Tibial nerve (tissue), 3 donors: ENCODE results near the gene SNRNP70.

Experiments used
- POLR2A ChIP-seq, 2 donors: fragments of 450-650 bp; IDR thresholded peaks; one replicate each; pipeline ENCODE4 v1.6.1; 2017; ENCODE audit warnings: antibody characterized with exemption in 2 of 2, mild to moderate bottlenecking in 2 of 2, moderate library complexity in 2 of 2
- TF ChIP-seq, protein P1 (sequence below), 5 experiments: fragments of 200-600 bp in 3 of 5; fragments of 450-650 bp in 2 of 5; sonication (generic) in 3 of 5; IDR thresholded peaks; one replicate each; pipeline ENCODE4 v1.5.1; 2016 to 2019; ENCODE audit warnings: antibody characterized with exemption in 5 of 5, mild to moderate bottlenecking in 3 of 5, moderate library complexity in 2 of 5

DNA sequence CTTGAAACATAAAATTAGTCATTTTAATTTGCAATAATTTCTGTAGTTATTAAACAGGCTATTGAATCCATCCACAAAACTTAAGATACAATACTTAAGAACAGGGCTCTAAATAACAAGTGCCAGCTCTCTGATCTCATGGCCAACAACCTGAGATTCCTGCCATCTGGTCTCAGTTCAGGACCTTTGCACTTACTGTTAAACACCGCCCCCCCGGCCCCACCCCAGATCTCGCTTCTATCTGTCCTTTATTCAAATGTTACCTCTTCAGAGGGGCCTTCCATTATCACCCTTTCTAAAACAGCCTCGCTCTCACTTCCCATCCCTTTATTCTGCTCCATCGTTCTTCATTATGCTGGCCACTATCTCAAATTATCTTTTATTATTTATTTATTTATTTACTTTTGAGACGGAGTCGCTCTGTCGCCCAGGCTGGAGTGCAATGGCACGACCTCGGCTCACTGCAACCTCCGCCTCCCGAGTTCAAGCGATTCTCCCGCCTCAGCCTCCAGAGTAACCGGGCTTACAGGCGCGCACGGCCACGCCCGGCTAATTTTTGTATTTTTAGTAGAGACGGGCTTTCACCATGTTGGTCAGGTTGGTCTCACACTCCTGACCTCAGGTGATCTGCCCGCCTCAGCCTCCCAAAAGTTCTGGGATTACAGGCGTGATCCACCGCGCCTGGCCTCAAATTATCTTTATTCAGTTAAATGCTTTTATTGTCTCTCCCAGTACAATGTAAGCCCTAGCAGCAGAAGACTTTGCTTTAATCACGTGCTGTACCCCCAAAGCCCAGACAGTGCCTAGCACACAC, 838 bp upstream of the SNRNP70 start:
- TF ChIP-seq, protein P1, sequence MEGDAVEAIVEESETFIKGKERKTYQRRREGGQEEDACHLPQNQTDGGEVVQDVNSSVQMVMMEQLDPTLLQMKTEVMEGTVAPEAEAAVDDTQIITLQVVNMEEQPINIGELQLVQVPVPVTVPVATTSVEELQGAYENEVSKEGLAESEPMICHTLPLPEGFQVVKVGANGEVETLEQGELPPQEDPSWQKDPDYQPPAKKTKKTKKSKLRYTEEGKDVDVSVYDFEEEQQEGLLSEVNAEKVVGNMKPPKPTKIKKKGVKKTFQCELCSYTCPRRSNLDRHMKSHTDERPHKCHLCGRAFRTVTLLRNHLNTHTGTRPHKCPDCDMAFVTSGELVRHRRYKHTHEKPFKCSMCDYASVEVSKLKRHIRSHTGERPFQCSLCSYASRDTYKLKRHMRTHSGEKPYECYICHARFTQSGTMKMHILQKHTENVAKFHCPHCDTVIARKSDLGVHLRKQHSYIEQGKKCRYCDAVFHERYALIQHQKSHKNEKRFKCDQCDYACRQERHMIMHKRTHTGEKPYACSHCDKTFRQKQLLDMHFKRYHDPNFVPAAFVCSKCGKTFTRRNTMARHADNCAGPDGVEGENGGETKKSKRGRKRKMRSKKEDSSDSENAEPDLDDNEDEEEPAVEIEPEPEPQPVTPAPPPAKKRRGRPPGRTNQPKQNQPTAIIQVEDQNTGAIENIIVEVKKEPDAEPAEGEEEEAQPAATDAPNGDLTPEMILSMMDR (IDR thresholded peaks at IDR 0.05), result no peak
- TF ChIP-seq POLR2A (IDR thresholded peaks at IDR 0.05), result no peak
